WI38 (cell line): ENCODE measurements around the gene PDK3.

ENCODE experiments used
- H3K4me3 ChIP-seq: 2 replicates; pipeline ENCODE4 v1.5.1; 2011; ENCODE audit warnings: low read depth, mild to moderate bottlenecking, control low read depth, low read length
- CTCF ChIP-seq: IDR thresholded peaks from 2 replicates; pipeline ENCODE4 v1.5.1; 2012; ENCODE audit warnings: low read depth, mild to moderate bottlenecking, control low read depth, low read length

Gene PDK3

GRCh38 chrX:24566240-24566639 is 101.2 kb downstream of the PDK3 start:
- TF ChIP-seq CTCF, result no peak
- no peak overlapping the region for H3K4me3 ChIP-seq

- no peak overlapping the region for H3K4me3 ChIP-seq
- TF ChIP-seq CTCF, result no peak
Measured at GRCh38 chrX:24567169-24567568, 102.1 kb downstream of the PDK3 start.

GRCh38 chrX:24574743-24575142 is 109.7 kb downstream of the PDK3 start:
- no peak overlapping the region for H3K4me3 ChIP-seq
- TF ChIP-seq CTCF, result no peak

GRCh38 chrX:24575496-24575895 is 110.4 kb downstream of the PDK3 start:
- no peak overlapping the region for H3K4me3 ChIP-seq
- no peak for TF ChIP-seq CTCF

- no peak overlapping the region for H3K4me3 ChIP-seq
- TF ChIP-seq CTCF, result no peak
Measured at GRCh38 chrX:24577091-24577490, 112.0 kb downstream of the PDK3 start.
